HFFc6 (cell line): ENCODE results near the gene KRT82. TPM values are rescaled to one million over a fixed set of nuclear protein-coding genes. Genes with fewer than 3 reads are reported as not detected.

Experiments used
- DNase-seq: peaks from one replicate; pipeline ENCODE4 v3.0.0-alpha.2; 2018
- H3K27ac Mint-ChIP-seq: 2 replicates; pipeline ENCODE4 v1.8.0; 2020; ENCODE audit warnings: mild to moderate bottlenecking, mixed read lengths
- H3K27me3 Mint-ChIP-seq: 2 replicates; pipeline ENCODE4 v1.8.0; 2021; ENCODE audit warnings: mild to moderate bottlenecking, moderate library complexity, mixed read lengths; ENCODE audit not compliant: insufficient read depth
- H3K36me3 Mint-ChIP-seq: 2 replicates; pipeline ENCODE4 v1.8.0; 2021; ENCODE audit warnings: low read depth, mixed read lengths
- H3K4me1 Mint-ChIP-seq: 2 replicates; pipeline ENCODE4 v1.8.0; 2020; ENCODE audit warnings: low read depth, mixed read lengths
- H3K4me3 Mint-ChIP-seq: 2 replicates; pipeline ENCODE4 v1.8.0; 2020; ENCODE audit warnings: mild to moderate bottlenecking, moderate library complexity, mixed read lengths
- H3K9me3 Mint-ChIP-seq: 2 replicates; pipeline ENCODE4 v1.8.0; 2020; ENCODE audit warnings: mild to moderate bottlenecking, mixed read lengths
- total RNA-seq, 6 experiments: library from RNA; stranded (reverse); fragmentation: NEBNext Ultra II Directional; extraction: Animal tissue kit (Norgen Biotek cat#: 25700); gene quantifications; 2 replicates in 1 of 6; 3 replicates in 5 of 6; pipeline ENCODE4 v1.2.3, GENCODE V29; 2021
- TF ChIP-seq, protein P1 (sequence below): fragments of 200-600 bp; sonication (generic); IDR thresholded peaks from 2 replicates; pipeline ENCODE4 v1.5.0; 2021; ENCODE audit warnings: antibody characterized with exemption, mild to moderate bottlenecking

Gene KRT82
- total RNA-seq, 6 experiments from 2014 or later, result not detected

DNA sequence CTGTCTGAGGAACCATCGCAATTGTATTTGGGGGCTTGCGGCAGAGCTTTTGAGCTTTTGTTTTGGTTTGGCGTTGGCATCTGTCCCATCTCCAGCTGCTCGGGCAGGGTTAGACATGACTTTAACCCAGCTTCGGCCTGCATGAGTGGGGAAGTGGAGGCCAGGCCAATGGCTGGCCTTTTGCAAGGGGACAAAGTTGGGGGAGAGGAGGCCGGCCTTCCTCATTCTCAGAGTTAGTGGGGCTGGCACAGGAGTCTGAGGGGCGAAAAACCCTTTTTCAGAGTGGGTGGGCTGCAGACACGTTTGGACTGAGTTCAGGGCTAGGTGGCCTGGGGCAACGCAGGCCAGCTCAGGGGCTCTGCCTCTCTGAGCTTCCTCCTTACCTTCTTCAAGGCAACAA lies 5.2 kb downstream of the KRT82 start:
- no peak overlapping the region for H3K4me3 Mint-ChIP-seq
- H3K27me3 Mint-ChIP-seq, result peaks cover 48% of the 10 kb centered on the region
- H3K4me1 Mint-ChIP-seq, result no peaks in the 10 kb centered on the region
- no peaks in the 10 kb centered on the region for H3K36me3 Mint-ChIP-seq
- TF ChIP-seq, protein P1, sequence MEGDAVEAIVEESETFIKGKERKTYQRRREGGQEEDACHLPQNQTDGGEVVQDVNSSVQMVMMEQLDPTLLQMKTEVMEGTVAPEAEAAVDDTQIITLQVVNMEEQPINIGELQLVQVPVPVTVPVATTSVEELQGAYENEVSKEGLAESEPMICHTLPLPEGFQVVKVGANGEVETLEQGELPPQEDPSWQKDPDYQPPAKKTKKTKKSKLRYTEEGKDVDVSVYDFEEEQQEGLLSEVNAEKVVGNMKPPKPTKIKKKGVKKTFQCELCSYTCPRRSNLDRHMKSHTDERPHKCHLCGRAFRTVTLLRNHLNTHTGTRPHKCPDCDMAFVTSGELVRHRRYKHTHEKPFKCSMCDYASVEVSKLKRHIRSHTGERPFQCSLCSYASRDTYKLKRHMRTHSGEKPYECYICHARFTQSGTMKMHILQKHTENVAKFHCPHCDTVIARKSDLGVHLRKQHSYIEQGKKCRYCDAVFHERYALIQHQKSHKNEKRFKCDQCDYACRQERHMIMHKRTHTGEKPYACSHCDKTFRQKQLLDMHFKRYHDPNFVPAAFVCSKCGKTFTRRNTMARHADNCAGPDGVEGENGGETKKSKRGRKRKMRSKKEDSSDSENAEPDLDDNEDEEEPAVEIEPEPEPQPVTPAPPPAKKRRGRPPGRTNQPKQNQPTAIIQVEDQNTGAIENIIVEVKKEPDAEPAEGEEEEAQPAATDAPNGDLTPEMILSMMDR, result no peak
- no peak for DNase-seq
- no peaks in the 10 kb centered on the region for H3K9me3 Mint-ChIP-seq
- H3K27ac Mint-ChIP-seq, result no peak overlapping the region

DNA sequence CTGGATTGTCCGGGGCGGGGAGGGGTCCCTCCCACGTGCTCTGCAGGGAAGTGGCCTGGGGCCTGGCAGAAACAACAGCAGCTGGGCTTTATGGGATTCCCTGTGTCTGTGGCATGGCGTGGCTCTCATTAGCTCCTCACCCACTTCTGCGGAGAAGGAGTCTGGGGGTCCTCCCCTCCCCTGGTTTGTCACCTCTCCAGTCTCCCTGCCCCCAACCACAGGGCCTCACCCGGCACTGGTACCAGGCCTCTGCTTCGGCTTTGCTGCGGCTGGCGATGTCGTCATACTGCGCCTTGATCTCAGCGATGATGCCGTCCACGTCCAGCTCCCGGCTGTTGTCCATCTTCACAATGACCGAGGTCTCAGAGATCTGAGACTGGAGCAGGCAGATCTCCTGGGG lies 6.4 kb downstream of the KRT82 start:
- H3K27me3 Mint-ChIP-seq, result peaks cover 41% of the 10 kb centered on the region
- TF ChIP-seq, protein P1, result no peak
- H3K9me3 Mint-ChIP-seq, result no peaks in the 10 kb centered on the region
- H3K4me1 Mint-ChIP-seq, result no peaks in the 10 kb centered on the region
- no peak overlapping the region for H3K4me3 Mint-ChIP-seq
- no peaks in the 10 kb centered on the region for H3K36me3 Mint-ChIP-seq
- no peak for DNase-seq
- H3K27ac Mint-ChIP-seq, result no peak overlapping the region

DNA sequence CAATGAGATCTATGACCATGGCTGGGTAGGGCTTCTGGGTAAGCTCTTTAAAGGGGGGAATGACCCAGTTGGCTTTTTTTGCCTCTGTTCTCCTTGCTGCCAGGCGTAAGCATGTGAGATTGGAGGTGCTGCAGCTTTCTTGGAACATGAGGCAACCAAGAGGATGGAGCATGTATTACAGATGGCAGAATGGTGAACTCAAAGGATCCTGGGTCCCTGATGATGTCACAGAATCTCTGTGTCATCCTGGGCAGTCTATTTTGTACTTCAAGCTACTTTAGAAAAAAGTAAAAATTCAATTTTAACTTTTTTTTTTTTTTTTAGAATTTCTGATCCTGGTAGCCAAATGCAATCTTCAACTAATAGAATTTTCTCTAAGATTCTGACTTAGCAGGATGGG lies 8.0 kb downstream of the KRT82 start:
- peaks cover 39% of the 10 kb centered on the region for H3K27me3 Mint-ChIP-seq
- TF ChIP-seq, protein P1, result peak; percentile 13; the same call in 1 of the 2 replicates
- H3K9me3 Mint-ChIP-seq, result no peaks in the 10 kb centered on the region
- DNase-seq, result no peak
- H3K4me1 Mint-ChIP-seq, result no peaks in the 10 kb centered on the region
- H3K27ac Mint-ChIP-seq, result no peak overlapping the region
- no peaks in the 10 kb centered on the region for H3K36me3 Mint-ChIP-seq
- no peak overlapping the region for H3K4me3 Mint-ChIP-seq

DNA sequence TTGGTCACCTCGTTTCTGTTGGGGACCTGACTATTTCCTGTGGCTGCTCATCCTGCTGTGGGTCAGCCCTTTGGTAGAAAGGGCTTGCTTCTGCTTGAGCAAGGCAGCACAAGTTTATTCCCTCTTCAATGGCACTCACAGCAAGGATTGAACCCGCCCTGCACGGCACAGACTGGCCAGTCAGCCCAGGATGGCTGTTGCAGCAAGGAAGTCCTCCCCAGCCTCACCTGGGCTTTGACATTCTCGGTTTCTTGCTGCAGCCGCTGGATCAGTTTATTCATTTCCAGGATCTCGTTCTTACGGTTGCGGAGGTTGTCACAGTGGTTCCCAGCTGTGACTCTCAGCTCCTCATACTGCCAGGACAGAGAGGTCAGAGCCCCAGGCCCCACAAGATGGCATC lies 9.5 kb downstream of the KRT82 start:
- H3K27ac Mint-ChIP-seq, result no peak overlapping the region
- DNase-seq, result no peak
- TF ChIP-seq, protein P1, result no peak
- no peaks in the 10 kb centered on the region for H3K9me3 Mint-ChIP-seq
- no peak overlapping the region for H3K4me3 Mint-ChIP-seq
- no peaks in the 10 kb centered on the region for H3K36me3 Mint-ChIP-seq
- H3K27me3 Mint-ChIP-seq, result peaks cover 37% of the 10 kb centered on the region
- no peaks in the 10 kb centered on the region for H3K4me1 Mint-ChIP-seq

DNA sequence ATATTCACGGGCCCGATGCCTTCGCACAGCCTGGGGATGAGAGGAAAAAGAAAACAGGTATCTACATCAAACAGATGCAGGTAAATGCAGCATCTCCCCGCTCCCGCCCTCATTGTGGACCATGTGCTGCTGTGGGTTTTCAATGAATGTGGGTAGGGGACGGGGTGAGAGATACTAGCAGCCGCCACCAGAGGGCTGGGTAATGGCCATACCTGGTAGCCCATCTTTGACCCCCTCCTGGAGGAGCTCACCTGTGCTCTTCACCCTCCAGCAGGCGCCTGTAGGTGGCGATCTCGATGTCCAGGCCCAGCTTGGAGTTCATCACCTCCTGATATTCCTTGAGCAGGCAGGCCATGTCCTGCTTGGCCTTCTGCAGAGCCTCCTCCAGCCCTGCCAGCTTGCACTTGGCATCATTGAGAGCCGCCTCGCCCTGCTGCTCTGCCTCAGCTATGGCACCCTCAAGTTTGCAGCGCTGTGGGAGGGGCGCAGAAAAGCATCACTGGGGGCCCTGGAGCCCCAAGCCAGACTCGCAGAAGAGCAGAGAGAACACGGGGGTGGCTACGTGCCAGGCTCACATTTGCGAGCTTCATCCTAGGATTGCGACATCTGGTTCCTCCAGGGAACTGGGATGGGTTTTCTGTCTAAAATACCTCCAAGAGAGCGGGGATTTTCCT lies 10.2 kb downstream of the KRT82 start:
- no peaks in the 10 kb centered on the region for H3K36me3 Mint-ChIP-seq
- DNase-seq, result no peak
- H3K4me1 Mint-ChIP-seq, result no peaks in the 10 kb centered on the region
- H3K4me3 Mint-ChIP-seq, result no peak overlapping the region
- TF ChIP-seq, protein P1, result peak; percentile 70
- peaks cover 35% of the 10 kb centered on the region for H3K27me3 Mint-ChIP-seq
- no peaks in the 10 kb centered on the region for H3K9me3 Mint-ChIP-seq
- no peak overlapping the region for H3K27ac Mint-ChIP-seq
